ENCODE data around the gene FKBP6.

FKBP6 gene

DNA sequence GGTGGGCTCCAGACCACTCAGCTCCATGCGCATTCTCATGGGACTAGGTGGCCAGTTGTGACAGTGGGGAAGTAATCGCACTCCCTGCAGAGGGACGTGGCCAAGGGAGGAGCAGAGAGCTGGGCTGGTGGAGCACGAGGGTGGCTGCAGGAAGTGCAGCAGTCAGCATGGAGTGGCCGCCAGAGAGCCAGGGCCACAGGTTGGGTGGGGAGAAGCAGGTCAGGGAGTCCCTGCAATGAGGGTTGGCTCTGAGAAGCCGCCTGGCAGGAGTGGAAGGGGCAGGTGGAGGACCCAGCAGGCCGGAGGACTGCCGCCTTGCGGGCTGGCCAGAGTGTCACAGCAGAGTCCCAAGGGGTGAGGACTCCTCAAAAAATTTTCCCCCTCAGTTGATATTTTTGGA, 26.2 kb downstream of the FKBP6 start:
- whole genome bisulfite sequencing: 84% methylated on average over 9 of the region's 9 CpGs

GRCh38 chr7:73354821-73355220, 26.9 kb downstream of the FKBP6 start:
- no peak overlapping the region for H3K4me2 ChIP-seq (ENCODE audit: low read length, poor library complexity, severe bottlenecking)
- no peak overlapping the region for H3K9ac ChIP-seq (ENCODE audit: low read length)
- no peak overlapping the region for H2AFZ ChIP-seq (ENCODE audit: low read depth, low read length)
- no peak overlapping the region for H3K23ac ChIP-seq (ENCODE audit: low read length in 2 of 2)
- H2BK5ac ChIP-seq (ENCODE audit: low read depth, low read length, poor library complexity, severe bottlenecking): no peak overlapping the region
- H3K18ac ChIP-seq (ENCODE audit: low read depth in 1 of 2, low read length in 2 of 2): no peak overlapping the region
- H3K27me3 ChIP-seq (ENCODE audit: control insufficient read depth in 1 of 2, insufficient read depth in 1 of 2, low read length in 2 of 2): peaks cover 0 to 63% of the 10 kb centered on the region in 2 experiments
- H3K4ac ChIP-seq (ENCODE audit: low read depth in 1 of 2, low read length in 2 of 2): no peak overlapping the region
- peaks cover 12% of the 10 kb centered on the region for H3K4me1 ChIP-seq (ENCODE audit: control insufficient read depth, insufficient read depth, low read depth, low read length)
- no peak for DNase-seq
- H3K27ac ChIP-seq (ENCODE audit: low read length, poor library complexity, severe bottlenecking): no peak overlapping the region
- H2AK5ac ChIP-seq (ENCODE audit: low read length, severe bottlenecking): no peak overlapping the region
- H3K4me3 ChIP-seq (ENCODE audit: insufficient read depth in 1 of 2, low read depth in 1 of 2, low read length in 2 of 2): no peak overlapping the region
- H2BK12ac ChIP-seq (ENCODE audit: low read length in 2 of 2): no peak overlapping the region
- H3K14ac ChIP-seq (ENCODE audit: low read length in 2 of 2): no peak overlapping the region
- no peaks in the 10 kb centered on the region for H3K79me1 ChIP-seq (replicated peaks; ENCODE audit: low read length, poor library complexity, severe bottlenecking)
- no peak overlapping the region for H2BK15ac ChIP-seq (ENCODE audit: low read depth, poor library complexity, severe bottlenecking)
- no peaks in the 10 kb centered on the region for H3K36me3 ChIP-seq (ENCODE audit: control insufficient read depth in 1 of 2, insufficient read depth in 2 of 2, low read depth in 1 of 2, low read length in 2 of 2)
- peaks cover 8% of the 10 kb centered on the region for H3K9me3 ChIP-seq (ENCODE audit: control insufficient read depth, low read length)
- WGBS: 93% methylated on average over 17 of the region's 17 CpGs
- H4K91ac ChIP-seq (ENCODE audit: low read length): no peak overlapping the region
- H4K8ac ChIP-seq (ENCODE audit: low read length): no peak overlapping the region
- no peak overlapping the region for H2BK120ac ChIP-seq (ENCODE audit: low read depth, low read length)

More for the DNA sequence above, 26.2 kb downstream of the FKBP6 start:
- Histone ChIP-seq H2BK5ac (ENCODE audit: low read depth, low read length, poor library complexity, severe bottlenecking) (no peak overlapping the region), H2BK12ac (ENCODE audit: low read length in 2 of 2) (no peak overlapping the region), H2AFZ (ENCODE audit: low read depth, low read length) (no peak overlapping the region), H3K27ac (ENCODE audit: low read length, poor library complexity, severe bottlenecking) (no peak overlapping the region), H2BK120ac (ENCODE audit: low read depth, low read length) (no peak overlapping the region), H3K9ac (ENCODE audit: low read length) (no peak overlapping the region), H3K23ac (ENCODE audit: low read length in 2 of 2) (peak overlapping the region in 1 of 2 experiments; percentile 9), H3K79me1 (replicated peaks; ENCODE audit: low read length, poor library complexity, severe bottlenecking) (no peaks in the 10 kb centered on the region), H3K14ac (ENCODE audit: low read length in 2 of 2) (peak overlapping the region in 1 of 2 experiments; percentile 11), H3K4ac (ENCODE audit: low read depth in 1 of 2, low read length in 2 of 2) (no peak overlapping the region), H3K18ac (ENCODE audit: low read depth in 1 of 2, low read length in 2 of 2) (no peak overlapping the region), H4K91ac (ENCODE audit: low read length) (peak overlapping the region; percentile 14), H3K4me1 (ENCODE audit: control insufficient read depth, insufficient read depth, low read depth, low read length) (peaks cover 12% of the 10 kb centered on the region), H3K4me2 (ENCODE audit: low read length, poor library complexity, severe bottlenecking) (no peak overlapping the region), H3K9me3 (ENCODE audit: control insufficient read depth, low read length) (peaks cover 8% of the 10 kb centered on the region), H2BK15ac (ENCODE audit: low read depth, poor library complexity, severe bottlenecking) (no peak overlapping the region), H3K27me3 (ENCODE audit: control insufficient read depth in 1 of 2, insufficient read depth in 1 of 2, low read length in 2 of 2) (peaks cover 0 to 57% of the 10 kb centered on the region in 2 experiments), H3K36me3 (ENCODE audit: control insufficient read depth in 1 of 2, insufficient read depth in 2 of 2, low read depth in 1 of 2, low read length in 2 of 2) (no peaks in the 10 kb centered on the region), H3K4me3 (ENCODE audit: insufficient read depth in 1 of 2, low read depth in 1 of 2, low read length in 2 of 2) (no peak overlapping the region), H2AK5ac (ENCODE audit: low read length, severe bottlenecking) (no peak overlapping the region), H4K8ac (ENCODE audit: low read length) (peak overlapping the region; percentile 1)
- DNase-seq: no peak

GRCh38 chr7:73356159-73356558, 28.2 kb downstream of the FKBP6 start:
- H3K79me1 ChIP-seq (replicated peaks; ENCODE audit: low read length, poor library complexity, severe bottlenecking): no peaks in the 10 kb centered on the region
- no peak overlapping the region for H2AFZ ChIP-seq (ENCODE audit: low read depth, low read length)
- H4K91ac ChIP-seq (ENCODE audit: low read length): no peak overlapping the region
- H3K23ac ChIP-seq (ENCODE audit: low read length in 2 of 2): no peak overlapping the region
- H3K4me2 ChIP-seq (ENCODE audit: low read length, poor library complexity, severe bottlenecking): no peak overlapping the region
- H4K8ac ChIP-seq (ENCODE audit: low read length): no peak overlapping the region
- WGBS: 88% methylated on average over 5 of the region's 5 CpGs
- H3K18ac ChIP-seq (ENCODE audit: low read depth in 1 of 2, low read length in 2 of 2): no peak overlapping the region
- H3K36me3 ChIP-seq (ENCODE audit: control insufficient read depth in 1 of 2, insufficient read depth in 2 of 2, low read depth in 1 of 2, low read length in 2 of 2): no peaks in the 10 kb centered on the region
- no peak overlapping the region for H3K9ac ChIP-seq (ENCODE audit: low read length)
- no peak overlapping the region for H2BK5ac ChIP-seq (ENCODE audit: low read depth, low read length, poor library complexity, severe bottlenecking)
- H3K27ac ChIP-seq (ENCODE audit: low read length, poor library complexity, severe bottlenecking): no peak overlapping the region
- H2AK5ac ChIP-seq (ENCODE audit: low read length, severe bottlenecking): no peak overlapping the region
- H2BK120ac ChIP-seq (ENCODE audit: low read depth, low read length): no peak overlapping the region
- H2BK12ac ChIP-seq (ENCODE audit: low read length in 2 of 2): no peak overlapping the region
- no peak for DNase-seq
- H3K4me1 ChIP-seq (ENCODE audit: control insufficient read depth, insufficient read depth, low read depth, low read length): peaks cover 12% of the 10 kb centered on the region
- no peak overlapping the region for H3K4ac ChIP-seq (ENCODE audit: low read depth in 1 of 2, low read length in 2 of 2)
- H3K9me3 ChIP-seq (ENCODE audit: control insufficient read depth, low read length): peaks cover 8% of the 10 kb centered on the region
- no peak overlapping the region for H3K14ac ChIP-seq (ENCODE audit: low read length in 2 of 2)
- peaks cover 0 to 60% of the 10 kb centered on the region in 2 experiments for H3K27me3 ChIP-seq (ENCODE audit: control insufficient read depth in 1 of 2, insufficient read depth in 1 of 2, low read length in 2 of 2)
- no peak overlapping the region for H3K4me3 ChIP-seq (ENCODE audit: insufficient read depth in 1 of 2, low read depth in 1 of 2, low read length in 2 of 2)
- H2BK15ac ChIP-seq (ENCODE audit: low read depth, poor library complexity, severe bottlenecking): no peak overlapping the region

GRCh38 chr7:73358590-73359275, 30.8 kb downstream of the FKBP6 start:
- Histone ChIP-seq H3K27ac (ENCODE audit: low read length, poor library complexity, severe bottlenecking) (no peak overlapping the region), H2BK120ac (ENCODE audit: low read depth, low read length) (no peak overlapping the region), H2BK12ac (ENCODE audit: low read length in 2 of 2) (no peak overlapping the region), H2AK5ac (ENCODE audit: low read length, severe bottlenecking) (no peak overlapping the region), H4K91ac (ENCODE audit: low read length) (no peak overlapping the region), H3K9ac (ENCODE audit: low read length) (peak overlapping the region; percentile 80), H3K18ac (ENCODE audit: low read depth in 1 of 2, low read length in 2 of 2) (peak overlapping the region in 1 of 2 experiments; percentile 15), H3K4me2 (ENCODE audit: low read length, poor library complexity, severe bottlenecking) (no peak overlapping the region), H2AFZ (ENCODE audit: low read depth, low read length) (no peak overlapping the region), H3K9me3 (ENCODE audit: control insufficient read depth, low read length) (no peaks in the 10 kb centered on the region), H3K36me3 (ENCODE audit: control insufficient read depth in 1 of 2, insufficient read depth in 2 of 2, low read depth in 1 of 2, low read length in 2 of 2) (no peaks in the 10 kb centered on the region), H3K27me3 (ENCODE audit: control insufficient read depth in 1 of 2, insufficient read depth in 1 of 2, low read length in 2 of 2) (peaks cover 8 to 54% of the 10 kb centered on the region in 2 experiments), H2BK5ac (ENCODE audit: low read depth, low read length, poor library complexity, severe bottlenecking) (no peak overlapping the region), H3K4ac (ENCODE audit: low read depth in 1 of 2, low read length in 2 of 2) (no peak overlapping the region), H4K8ac (ENCODE audit: low read length) (no peak overlapping the region), H3K79me1 (replicated peaks; ENCODE audit: low read length, poor library complexity, severe bottlenecking) (no peaks in the 10 kb centered on the region), H3K4me1 (ENCODE audit: control insufficient read depth, insufficient read depth, low read depth, low read length) (peaks cover 12% of the 10 kb centered on the region), H3K4me3 (ENCODE audit: insufficient read depth in 1 of 2, low read depth in 1 of 2, low read length in 2 of 2) (peak overlapping the region in 1 of 2 experiments; percentile 60), H3K23ac (ENCODE audit: low read length in 2 of 2) (no peak overlapping the region), H3K14ac (ENCODE audit: low read length in 2 of 2) (no peak overlapping the region), H2BK15ac (ENCODE audit: low read depth, poor library complexity, severe bottlenecking) (no peak overlapping the region)
- no peak for DNase-seq
- WGBS: 89% methylated on average over 21 of the region's 21 CpGs
